Kidney tubule cell (primary cell): Measurements from ENCODE around the gene GKN2.

Source experiments
- DNase-seq: peaks from one replicate; pipeline ENCODE4 v3.0.0-alpha.2; 2018; ENCODE audit warnings: low spot score

GKN2 gene, protein sequence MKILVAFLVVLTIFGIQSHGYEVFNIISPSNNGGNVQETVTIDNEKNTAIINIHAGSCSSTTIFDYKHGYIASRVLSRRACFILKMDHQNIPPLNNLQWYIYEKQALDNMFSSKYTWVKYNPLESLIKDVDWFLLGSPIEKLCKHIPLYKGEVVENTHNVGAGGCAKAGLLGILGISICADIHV

DNA sequence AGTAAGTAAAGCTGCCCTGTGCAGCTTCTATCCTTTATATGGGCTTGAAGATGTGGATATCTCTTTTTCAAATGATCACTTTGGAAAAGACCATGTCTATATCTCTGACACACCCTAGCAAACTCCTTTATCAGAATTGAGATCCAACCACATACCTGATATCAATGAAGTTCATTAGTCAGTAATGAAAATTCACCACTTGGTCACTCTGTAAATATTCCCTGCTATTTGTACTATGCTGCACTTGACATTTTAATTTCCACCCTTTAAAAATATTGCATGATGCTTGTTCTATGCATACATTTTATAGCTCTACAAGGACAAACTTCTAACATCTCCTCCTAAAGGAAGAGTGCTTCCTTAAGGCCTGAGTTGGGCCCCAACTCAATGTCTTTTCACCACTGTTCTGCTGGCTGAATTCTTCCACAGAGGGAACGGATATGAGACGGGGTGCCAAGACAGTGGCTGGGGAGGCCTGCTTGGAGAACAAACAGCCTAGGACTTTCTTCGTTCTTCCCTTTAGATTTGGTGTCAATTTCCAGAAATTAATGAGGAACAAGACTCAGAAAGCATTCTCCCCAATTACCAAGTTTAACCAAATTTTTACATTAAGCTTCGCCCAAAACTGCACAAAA is at the start of gene GKN2:
GKN2 (minus strand) TSS at position 7 of the 635 bp plus-strand sequence. CDS start 32 bp downstream, outside the sequence.
- no peak for DNase-seq

DNA sequence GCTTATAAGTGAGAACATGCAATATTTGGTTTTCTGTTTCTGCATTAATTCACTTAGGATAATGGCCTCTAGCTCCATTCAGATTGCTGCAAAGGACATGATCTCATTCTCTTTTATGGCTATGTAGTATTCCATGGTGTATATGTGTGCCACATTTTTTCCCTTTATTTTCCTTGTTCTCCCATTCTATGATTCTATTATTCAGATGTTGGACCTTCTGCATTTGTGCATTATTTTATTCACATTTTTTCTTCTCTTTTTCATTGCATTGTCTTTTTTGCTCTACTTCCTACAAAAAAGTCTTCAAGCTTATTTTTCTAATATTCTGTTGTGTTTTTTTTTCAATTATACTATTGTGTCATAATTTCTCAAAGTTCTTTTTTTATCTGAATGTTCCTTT is 49.2 kb upstream of the GKN2 start:
- DNase-seq = no peak

DNA sequence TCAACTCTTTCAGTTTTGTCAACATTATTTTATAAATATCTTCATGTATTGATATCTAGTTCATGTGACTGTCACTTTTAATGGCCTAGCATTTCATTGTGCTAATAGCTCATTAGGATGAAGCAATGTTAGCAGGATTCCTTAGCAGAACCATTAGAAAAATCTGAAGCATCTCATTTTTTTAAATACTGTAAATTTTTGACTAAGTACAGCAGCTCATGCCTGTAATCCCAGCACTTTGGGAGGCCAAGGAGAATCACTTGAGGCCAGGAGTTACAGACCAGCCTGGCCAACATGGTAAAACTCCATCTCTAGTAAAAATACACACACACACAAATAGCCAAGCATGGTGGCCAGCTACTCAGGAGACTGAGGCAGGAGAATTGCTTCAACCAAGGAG is 44.7 kb upstream of the GKN2 start:
- DNase-seq = no peak

DNA sequence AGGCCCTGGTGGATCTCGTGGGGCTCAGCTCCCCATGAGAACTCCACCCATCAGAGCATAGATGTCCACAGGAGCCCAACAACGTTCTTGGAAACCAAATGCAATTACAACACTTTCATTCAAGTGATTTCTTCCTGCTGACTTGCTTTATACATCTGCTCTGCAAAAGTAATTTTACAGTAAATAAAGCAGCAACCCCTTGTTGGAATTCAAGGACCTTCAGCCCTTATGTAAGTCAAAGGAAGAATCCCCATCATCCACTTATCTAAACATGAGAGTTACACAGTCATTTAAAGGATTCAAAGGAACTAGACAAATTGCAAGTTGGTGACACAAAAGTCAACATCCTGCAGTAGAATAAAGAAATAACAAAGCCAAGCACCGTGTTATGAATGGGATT is 43.2 kb upstream of the GKN2 start:
- no peak for DNase-seq

DNA sequence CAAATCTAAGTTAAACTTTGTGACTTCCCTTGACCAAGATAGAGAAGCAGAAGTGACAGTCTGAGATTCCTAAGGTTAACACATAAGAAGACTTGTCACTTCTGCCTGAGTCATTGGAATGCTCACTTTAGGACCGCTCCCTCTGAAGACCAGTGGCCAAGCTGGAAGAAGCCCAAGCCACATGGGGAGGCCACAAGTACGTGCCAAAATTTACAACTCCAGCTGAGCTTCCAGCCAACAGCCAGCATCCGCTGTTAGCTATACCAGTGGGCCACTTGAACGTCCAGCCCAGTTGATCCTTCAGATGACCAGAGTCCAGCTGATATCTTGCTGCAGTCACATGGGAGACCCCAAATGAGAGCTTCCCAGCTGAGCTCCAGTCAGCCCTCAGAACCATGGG is 42.2 kb upstream of the GKN2 start:
- DNase-seq = peak; percentile 38

DNA sequence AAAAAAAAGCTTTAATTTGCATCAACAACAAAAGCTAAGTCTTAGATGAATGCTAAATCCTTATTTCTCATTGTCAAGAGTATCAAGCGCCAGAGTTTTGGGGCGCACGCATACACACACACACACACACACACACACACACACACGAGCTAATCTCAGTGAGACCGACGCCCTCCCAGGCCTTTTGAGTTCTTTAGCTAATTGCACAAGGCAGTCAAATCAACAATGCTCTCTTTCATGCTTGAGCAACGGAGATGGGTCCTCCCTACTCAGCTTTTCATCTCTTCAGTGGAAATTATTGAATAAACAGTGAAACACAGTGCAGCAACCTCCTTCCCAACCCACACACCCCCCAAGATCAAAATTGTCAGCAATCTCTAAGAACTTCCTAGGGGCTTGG is 41.0 kb upstream of the GKN2 start:
- DNase-seq = no peak

DNA sequence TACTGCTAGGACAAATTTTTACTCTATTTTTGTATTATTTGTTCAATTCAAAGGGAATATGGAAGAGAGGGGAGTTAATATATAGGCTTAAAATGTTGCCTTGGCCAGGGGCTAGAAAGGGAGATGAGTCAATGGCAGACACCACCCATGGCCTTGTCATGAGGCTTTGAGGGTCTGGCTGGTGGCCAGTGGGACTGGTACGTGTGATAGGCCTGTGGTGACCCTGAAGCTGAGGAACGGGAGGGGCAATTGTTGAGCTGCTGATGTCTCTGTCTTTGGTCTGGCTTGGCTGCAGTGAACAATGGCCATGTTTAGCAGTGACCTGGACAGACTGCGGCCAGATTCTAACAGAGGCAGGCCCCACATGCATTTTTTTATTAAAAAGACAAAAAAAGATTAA is 40.2 kb upstream of the GKN2 start:
- DNase-seq = no peak

DNA sequence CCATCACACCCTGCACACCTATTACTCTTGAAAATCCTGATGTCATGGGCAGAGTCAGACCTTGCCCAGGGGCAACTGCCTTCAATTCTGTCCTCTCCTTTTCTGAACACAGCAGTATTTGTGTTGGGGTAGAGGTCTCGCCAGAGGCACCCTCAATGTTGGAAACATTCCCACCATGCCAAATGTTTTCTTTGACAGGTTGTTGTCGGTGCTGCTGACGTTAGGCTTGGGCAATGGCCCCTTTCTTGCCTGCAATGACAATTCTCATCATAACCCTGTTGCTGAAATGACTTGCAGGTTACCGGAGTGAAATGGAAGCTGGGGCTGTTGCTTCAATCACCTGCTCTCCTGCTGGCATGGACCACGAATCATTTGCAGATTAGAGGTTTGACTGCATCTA is 39.6 kb upstream of the GKN2 start:
- DNase-seq = no peak

DNA sequence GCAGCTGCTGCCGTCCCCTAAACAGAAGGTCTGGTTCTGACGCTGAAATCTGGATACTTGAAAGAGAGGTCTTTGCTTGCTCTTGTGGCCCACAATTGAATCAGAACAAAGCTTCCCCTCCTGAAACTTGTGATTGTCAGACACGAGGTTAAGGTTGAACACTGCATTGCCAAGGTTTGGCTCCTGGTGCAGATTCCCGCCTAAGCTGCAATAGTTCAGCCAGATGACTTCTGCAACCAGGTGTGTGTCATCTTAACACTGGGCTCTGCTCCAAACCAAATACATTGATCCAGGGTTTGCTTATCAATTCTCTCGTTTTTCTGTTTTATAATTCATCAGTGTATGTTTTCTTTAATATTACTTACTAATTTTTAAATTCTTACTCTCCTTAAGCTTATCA is 36.3 kb upstream of the GKN2 start:
- no peak for DNase-seq

DNA sequence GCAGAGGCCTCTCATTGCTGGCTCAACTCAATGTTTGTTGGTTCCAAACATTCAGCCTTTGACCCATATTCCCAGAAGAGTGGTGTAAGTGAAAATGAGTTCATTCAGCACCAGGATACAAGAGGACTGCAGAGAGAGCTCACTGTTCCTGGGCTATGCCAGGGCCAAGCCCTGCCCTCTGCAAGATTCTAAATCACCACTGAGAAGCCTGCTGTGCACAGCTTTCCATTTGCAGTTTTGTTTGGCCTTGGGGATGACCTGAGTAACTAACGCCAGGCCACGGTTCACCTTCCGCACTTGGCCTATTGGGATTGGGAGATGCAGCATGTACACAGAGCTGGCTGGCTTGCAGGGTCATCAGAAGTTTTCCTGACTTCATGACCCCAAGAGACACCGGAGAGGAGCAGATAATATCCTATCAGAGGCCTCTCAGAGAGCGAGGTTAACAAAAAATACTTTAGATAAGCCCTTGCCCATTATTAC is 34.4 kb upstream of the GKN2 start:
- DNase-seq = no peak

DNA sequence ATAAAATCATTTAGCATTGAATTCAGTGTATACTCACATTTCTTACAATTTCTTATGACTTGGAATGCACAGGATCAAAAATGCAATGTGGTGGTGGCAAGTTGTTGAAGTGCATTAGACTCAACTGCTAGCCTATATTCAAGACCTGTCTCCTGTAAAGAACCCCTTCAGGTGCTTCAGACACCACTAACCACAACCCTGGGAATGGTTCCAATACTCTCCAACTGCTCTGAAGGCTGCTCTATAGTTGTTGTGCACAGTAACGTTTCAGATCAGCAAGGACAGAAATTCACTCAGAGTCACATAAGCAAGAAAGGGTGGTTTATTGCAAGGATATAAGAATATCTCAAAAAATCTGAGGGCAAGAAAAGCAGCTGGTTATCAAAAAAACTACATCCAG is 28.3 kb upstream of the GKN2 start:
- DNase-seq = peak; percentile 22

DNA sequence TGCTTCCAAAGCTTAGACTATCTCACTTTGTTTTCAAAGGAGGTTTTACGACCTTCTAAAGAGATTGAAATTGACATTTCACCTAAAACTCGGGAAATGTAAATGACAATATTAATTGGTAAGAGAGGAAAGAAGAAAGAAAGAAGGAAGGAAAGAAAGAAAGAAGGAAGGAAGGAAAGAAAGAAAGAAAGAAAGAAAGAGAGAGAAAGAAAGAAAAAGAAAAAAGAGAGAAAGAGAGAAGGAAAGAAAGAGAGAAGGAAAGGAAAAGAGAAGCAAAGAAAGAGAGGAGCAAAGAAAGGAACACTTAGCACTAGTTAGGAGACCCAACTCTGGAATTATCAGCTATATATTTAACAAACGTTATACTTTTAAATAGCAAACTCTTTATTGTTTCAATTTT is 25.4 kb upstream of the GKN2 start:
- no peak for DNase-seq

DNA sequence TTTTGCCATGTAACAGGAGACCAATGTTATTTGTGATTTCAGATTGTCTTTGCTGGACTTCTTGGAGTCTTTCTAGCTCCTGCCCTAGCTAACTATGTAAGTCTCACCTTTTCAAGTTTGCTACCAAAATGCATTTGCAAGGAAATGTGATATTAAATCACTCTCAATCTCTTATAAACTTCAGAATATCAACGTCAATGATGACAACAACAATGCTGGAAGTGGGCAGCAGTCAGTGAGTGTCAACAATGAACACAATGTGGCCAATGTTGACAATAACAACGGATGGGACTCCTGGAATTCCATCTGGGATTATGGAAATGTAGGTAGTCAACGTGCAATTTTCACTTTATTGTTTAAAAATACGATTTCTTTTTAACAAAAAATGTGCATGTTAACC is 24.8 kb upstream of the GKN2 start:
- DNase-seq = no peak

DNA sequence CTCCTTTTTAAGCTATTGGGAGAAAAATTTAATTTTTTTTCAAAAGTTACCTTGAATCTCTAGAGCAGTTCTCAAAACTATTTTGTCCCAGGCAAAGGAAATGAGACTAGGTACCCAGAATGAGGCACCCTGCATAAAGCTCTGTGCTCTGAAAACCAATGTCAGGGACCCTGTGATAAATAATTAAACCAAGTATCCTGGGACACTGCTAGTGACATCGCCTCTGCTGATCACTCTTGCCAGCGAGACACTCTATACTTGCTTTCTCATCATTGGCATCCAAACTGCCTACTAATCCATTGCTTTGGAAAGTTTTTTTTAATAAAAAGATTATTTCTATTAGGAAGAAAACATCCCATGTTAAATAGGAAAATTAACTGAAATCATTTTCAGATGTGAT is 23.2 kb upstream of the GKN2 start:
- DNase-seq = peak; percentile 12

DNA sequence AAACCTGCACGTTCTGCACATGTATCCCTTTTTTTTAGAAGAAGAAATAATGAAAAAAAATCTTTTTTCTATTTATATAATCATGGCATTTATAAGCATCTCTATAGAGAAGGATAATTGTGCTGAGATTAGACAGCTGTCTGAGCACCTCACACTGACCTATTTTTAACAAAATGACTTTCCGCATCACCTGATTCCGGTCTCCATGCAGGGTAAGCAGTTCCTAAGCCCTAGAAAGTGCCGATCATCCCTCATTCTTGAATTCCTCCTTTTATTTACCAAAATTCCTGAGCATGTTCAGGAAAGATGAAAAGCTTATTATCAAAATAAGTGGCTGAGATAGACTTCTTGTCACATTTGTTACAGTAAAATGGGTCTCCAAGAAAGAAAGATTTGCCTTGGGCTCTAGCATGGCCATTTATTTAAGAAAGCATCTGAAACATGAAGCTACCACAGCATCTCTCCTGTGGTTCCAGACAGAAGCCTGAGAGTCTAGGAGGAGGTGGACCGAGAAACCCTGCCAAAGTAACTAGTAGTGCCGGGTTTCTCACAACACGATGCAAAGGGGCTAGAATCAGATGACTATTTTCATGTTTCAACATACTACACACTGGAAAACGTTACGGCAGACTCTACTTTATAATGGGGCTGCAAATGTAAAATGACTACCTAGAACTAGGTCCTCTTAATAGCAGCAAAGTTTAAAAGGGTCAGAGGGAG is 22.4 kb upstream of the GKN2 start:
- no peak for DNase-seq

DNA sequence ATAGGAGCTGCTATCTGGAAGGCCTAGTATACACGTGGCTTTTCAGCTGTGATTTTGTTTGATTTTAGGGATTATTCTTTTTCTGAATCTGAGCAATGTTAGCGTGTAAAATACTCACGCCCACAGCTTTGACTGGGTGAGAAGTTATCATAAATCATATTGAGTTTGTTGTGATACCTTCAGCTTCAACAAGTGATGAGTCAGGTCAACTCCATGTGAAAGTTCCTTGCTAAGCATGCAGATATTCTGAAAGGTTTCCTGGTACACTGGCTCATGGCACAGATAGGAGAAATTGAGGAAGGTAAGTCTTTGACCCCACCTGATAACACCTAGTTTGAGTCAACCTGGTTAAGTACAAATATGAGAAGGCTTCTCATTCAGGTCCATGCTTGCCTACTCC is 21.6 kb upstream of the GKN2 start, which contains the start of gene GKN1:
GKN1 (plus strand) TSS at position 386 of the 400 bp plus-strand sequence. CDS start 42 bp downstream, outside the sequence.
- peak; percentile 31 for DNase-seq

DNA sequence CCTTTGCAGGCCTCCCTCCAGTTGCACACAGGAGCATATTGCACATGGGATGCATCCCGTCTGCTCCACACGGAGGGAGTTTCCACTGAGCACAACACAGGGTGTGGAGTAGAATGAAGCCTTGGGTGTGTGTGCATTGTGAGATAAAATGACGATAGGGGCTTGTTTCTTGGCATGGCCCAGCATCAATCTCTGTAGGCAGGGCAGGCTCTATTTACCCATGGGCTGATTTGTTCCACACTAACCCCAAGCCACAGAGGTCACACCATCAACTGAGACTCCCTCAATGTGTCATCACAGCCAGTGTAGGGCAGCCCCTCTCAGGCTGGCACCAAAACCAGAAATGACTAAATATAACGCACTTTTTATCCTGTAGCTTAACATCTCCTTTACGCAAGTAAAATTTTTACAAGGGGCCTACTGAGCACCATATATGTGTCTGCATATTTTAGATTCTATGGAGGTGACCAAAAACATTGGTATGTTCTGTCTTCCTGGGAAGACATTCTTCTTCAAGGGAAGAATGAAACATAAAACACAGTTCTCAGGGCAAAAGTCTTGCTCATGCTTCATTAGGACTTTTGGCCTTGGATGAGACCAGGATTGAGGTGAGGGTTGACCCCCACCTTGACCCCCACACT is 19.0 kb upstream of the GKN2 start:
- DNase-seq = peak; percentile 93

DNA sequence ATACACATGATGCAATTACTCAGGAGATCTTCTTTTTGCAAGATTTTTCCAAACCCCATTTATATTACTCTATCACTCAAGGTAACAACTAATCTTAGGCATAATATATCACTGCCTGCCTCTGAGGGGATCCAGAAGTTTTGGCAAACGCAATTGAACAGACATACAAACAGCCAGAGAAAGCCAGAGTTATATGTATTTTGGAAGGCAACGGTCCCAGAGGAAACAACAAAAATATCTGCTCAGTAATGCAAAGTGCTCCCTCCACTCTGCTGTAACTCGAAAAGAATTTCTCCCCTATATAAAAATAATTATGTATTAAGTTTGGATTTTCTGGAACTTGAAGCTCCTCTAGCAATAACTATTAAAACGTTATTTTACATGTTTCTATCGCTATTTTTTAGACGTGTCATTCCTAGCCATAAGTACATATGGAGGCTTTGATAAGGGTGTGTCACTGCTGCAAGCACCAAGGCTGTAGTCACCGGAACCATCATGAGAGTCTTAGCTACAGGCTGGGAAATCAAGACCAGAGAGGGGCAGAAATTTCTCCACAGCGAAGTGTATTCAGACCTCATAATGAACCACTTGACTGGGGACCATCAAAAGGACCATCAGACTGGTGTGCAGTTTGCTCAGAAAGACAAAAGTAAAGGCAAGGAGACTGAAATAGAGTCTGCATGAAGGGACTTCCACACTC is 18.0 kb upstream of the GKN2 start:
- no peak for DNase-seq

DNA sequence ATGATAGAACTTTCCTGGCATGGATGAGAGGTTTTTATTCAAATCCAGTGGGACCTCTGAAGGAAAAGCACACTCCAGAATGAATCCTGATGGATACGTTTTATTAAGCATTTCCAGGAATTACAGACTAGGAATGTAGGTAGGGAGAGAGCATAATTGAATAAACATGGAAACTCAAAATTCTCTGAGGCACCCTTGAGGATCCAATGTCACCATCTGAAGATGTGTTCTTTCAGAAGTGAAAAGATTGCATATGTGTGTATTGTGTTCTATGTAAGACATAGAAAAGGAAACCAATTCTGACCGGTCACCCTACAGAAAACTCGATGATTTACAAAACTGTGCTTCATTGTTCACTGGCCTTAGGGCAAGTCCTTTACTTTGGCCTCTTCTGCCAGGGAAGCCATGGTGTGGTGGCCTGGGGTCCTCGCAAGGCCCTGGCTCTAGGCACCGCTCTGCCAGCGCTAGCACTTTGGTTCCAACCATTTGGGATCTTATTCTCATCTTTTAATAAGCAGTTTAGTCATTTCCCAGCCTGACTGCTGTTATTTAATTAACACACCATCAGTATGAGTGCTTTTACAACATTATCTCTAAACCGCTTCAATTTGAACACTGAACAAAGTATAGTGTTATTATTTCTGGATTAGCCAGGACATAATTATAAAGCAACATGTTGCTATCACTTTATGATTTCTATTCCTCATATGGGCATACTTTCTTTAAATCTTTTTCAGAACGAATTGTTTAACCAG is 17.2 kb upstream of the GKN2 start:
- DNase-seq = no peak

DNA sequence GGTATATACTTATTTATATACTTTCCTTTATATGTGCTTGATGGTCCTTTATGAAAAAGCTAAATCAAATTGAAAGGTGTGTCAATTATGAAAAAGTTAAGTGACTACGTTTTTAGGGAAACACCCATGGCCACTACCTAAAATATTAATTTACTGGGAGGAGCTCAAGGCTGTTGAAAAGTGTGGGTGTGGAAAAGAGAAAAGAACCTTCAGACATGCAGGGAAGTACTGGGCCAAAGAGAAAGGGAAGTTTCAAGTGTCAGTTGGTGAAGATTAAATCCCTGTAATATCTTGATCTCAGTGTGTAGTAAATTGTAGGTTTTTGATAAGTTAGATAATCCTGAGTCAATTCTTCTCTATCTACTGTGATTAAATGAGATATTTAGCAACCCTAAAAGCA is 15.5 kb upstream of the GKN2 start:
- no peak for DNase-seq

DNA sequence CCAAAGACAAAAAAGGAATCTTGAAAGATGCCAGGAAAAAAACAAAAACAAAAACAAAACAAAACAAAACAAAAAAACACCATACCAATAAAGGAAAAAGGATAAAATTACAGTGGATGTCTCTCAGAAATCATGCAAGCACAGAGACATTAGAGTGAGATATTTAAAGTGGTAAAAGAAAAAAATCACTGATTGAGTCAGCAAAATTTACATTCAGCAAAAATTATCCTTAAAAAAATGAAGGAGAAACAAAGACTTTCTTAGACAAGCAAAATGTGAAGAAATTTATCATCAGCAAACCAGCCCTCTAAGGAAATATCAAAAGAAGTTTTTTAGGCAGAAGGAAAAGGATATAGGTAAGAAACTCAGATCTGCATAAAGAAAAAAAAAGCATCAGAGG is 11.6 kb upstream of the GKN2 start:
- DNase-seq = no peak
